Uterus (tissue), 2 donors: ENCODE data around the gene MLXIPL.
"Not testable (repeated sequence)": the region's sequence is repeated elsewhere in the genome, so short reads cannot be mapped to it uniquely, and the experiment has no call there.

Source experiments
- CTCF ChIP-seq, 4 experiments: fragments of 200-600 bp in 2 of 4; fragments of 450-650 bp in 2 of 4; sonication (generic) in 2 of 4; IDR thresholded peaks; one replicate each; pipeline ENCODE4 v1.5.1; 2016 to 2019; ENCODE audit warnings: antibody characterized with exemption in 4 of 4, mild to moderate bottlenecking in 2 of 4, moderate library complexity in 1 of 4
- POLR2A ChIP-seq, 2 donors: fragments of 450-650 bp; IDR thresholded peaks; one replicate each; pipeline ENCODE4 v1.6.1; 2016; ENCODE audit warnings: antibody characterized with exemption in 2 of 2, mild to moderate bottlenecking in 1 of 2, moderate library complexity in 1 of 2

GRCh38 chr7:73614937-73615336 lies 9.4 kb downstream of the MLXIPL start:
- not testable (repeated sequence) for TF ChIP-seq CTCF, POLR2A (IDR thresholded peaks at IDR 0.05)
